Measurements from ENCODE around the gene BCAR1. TPM values are rescaled to one million over a fixed set of nuclear protein-coding genes. Genes with fewer than 3 reads are reported as not detected.
"Not testable (repeated sequence)": the region's sequence is repeated elsewhere in the genome, so short reads cannot be mapped to it uniquely, and the experiment has no call there.

Gene BCAR1
- total and polyA plus RNA-seq, 5 donors from 2014 or later: 0.27 to 0.44 (median 0.38) TPM; not detected in 2

- H3K4me1 Mint-ChIP-seq: no peaks in the 10 kb centered on the region
- DNase-seq (no peak), ATAC-seq (ENCODE audit: low read depth in 2 of 2) (no peak)
- H3K4me1 ChIP-seq (ENCODE audit: control insufficient read depth, insufficient read depth, low read length, poor library complexity, severe bottlenecking): no peaks in the 10 kb centered on the region
- H3K4me3 Mint-ChIP-seq: no peak overlapping the region
- H3K27ac Mint-ChIP-seq: no peak overlapping the region
- no peaks in the 10 kb centered on the region for H3K9me3 ChIP-seq (ENCODE audit: control insufficient read depth in 2 of 2, low read length in 2 of 2)
- H3K27me3 ChIP-seq (ENCODE audit: control insufficient read depth, insufficient read depth, low read length): no peaks in the 10 kb centered on the region
- H3K9me3 Mint-ChIP-seq: no peaks in the 10 kb centered on the region
- H3K27me3 Mint-ChIP-seq: no peaks in the 10 kb centered on the region
- H3K36me3 ChIP-seq (ENCODE audit: control insufficient read depth, insufficient read depth, low read length): no peaks in the 10 kb centered on the region
- H3K27ac ChIP-seq (ENCODE audit: insufficient read depth, low read length, poor library complexity, severe bottlenecking): no peak overlapping the region
- no peaks in the 10 kb centered on the region for H3K36me3 Mint-ChIP-seq
- H3K4me3 ChIP-seq (ENCODE audit: low read depth, low read length): no peak overlapping the region
These were observed 23.9 kb downstream of the BCAR1 start for GRCh38 chr16:75227361-75228142.

GRCh38 chr16:75226550-75227360 lies 24.7 kb downstream of the BCAR1 start:
- ATAC-seq (ENCODE audit: low read depth in 2 of 2): no peak
- no peak overlapping the region for H3K27ac Mint-ChIP-seq
- H3K4me3 Mint-ChIP-seq: no peak overlapping the region

GRCh38 chr16:75225678-75226515 lies 25.5 kb downstream of the BCAR1 start:
- no peak for DNase-seq
- no peak overlapping the region for H3K4me3 ChIP-seq (ENCODE audit: low read depth, low read length)
- H3K27ac ChIP-seq (ENCODE audit: insufficient read depth, low read length, poor library complexity, severe bottlenecking): no peak overlapping the region
- no peaks in the 10 kb centered on the region for H3K9me3 ChIP-seq (ENCODE audit: control insufficient read depth in 2 of 2, low read length in 2 of 2)
- H3K9me3 Mint-ChIP-seq: no peaks in the 10 kb centered on the region
- ATAC-seq (ENCODE audit: low read depth in 2 of 2): no peak
- no peaks in the 10 kb centered on the region for H3K36me3 Mint-ChIP-seq
- H3K27me3 Mint-ChIP-seq: no peaks in the 10 kb centered on the region
- peaks cover 0 to 4% (median 0%) of the 10 kb centered on the region in 4 donors for H3K4me1 Mint-ChIP-seq
- no peaks in the 10 kb centered on the region for H3K27me3 ChIP-seq (ENCODE audit: control insufficient read depth, insufficient read depth, low read length)
- H3K27ac Mint-ChIP-seq: peak overlapping the region in 1 of 3 donors; percentile 45
- no peaks in the 10 kb centered on the region for H3K4me1 ChIP-seq (ENCODE audit: control insufficient read depth, insufficient read depth, low read length, poor library complexity, severe bottlenecking)
- H3K36me3 ChIP-seq (ENCODE audit: control insufficient read depth, insufficient read depth, low read length): no peaks in the 10 kb centered on the region
- H3K4me3 Mint-ChIP-seq: no peak overlapping the region

More at GRCh38 chr16:75226550-75227360, 24.7 kb downstream of the BCAR1 start:
- Mint-ChIP-seq H3K9me3 (no peaks in the 10 kb centered on the region), H3K27me3 (no peaks in the 10 kb centered on the region), H3K36me3 (no peaks in the 10 kb centered on the region), H3K4me1 (peaks cover 0 to 4% (median 0%) of the 10 kb centered on the region in 4 donors)
- Histone ChIP-seq H3K27ac (ENCODE audit: insufficient read depth, low read length, poor library complexity, severe bottlenecking) (no peak overlapping the region), H3K36me3 (ENCODE audit: control insufficient read depth, insufficient read depth, low read length) (no peaks in the 10 kb centered on the region), H3K9me3 (ENCODE audit: control insufficient read depth in 2 of 2, low read length in 2 of 2) (no peaks in the 10 kb centered on the region), H3K4me3 (ENCODE audit: low read depth, low read length) (no peak overlapping the region), H3K27me3 (ENCODE audit: control insufficient read depth, insufficient read depth, low read length) (no peaks in the 10 kb centered on the region), H3K4me1 (ENCODE audit: control insufficient read depth, insufficient read depth, low read length, poor library complexity, severe bottlenecking) (no peaks in the 10 kb centered on the region)
- no peak for DNase-seq

DNA sequence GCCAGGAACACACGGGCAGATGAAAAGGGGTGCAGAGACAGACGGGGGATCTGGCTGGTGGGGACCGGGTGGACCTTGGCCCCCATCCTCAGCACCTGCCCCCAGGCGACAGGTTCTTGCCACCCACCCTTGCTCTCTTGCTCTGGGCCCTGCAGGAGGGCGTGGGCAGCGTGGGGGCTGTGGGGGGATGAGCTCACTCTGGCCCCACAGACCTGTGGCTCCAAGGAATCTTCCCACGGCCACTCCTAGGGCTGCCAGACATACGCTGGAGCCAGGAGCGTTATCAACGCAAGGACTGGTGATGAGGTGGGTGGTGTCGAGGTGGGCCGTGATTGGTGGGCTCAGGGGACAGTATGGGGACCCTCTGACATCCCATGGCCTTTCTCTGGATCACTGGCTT lies 26.3 kb downstream of the BCAR1 start:
- H3K27ac ChIP-seq (ENCODE audit: insufficient read depth, low read length, poor library complexity, severe bottlenecking): no peak overlapping the region
- Mint-ChIP-seq H3K9me3 (no peaks in the 10 kb centered on the region), H3K27ac (no peak overlapping the region), H3K4me3 (no peak overlapping the region), H3K27me3 (no peaks in the 10 kb centered on the region), H3K36me3 (no peaks in the 10 kb centered on the region), H3K4me1 (peaks cover 0 to 7% (median 1%) of the 10 kb centered on the region in 4 donors)
- H3K4me3 ChIP-seq (ENCODE audit: low read depth, low read length): no peak overlapping the region
- H3K27me3 ChIP-seq (ENCODE audit: control insufficient read depth, insufficient read depth, low read length): no peaks in the 10 kb centered on the region
- ATAC-seq (ENCODE audit: low read depth in 2 of 2) (no peak), DNase-seq (no peak)
- no peaks in the 10 kb centered on the region for H3K4me1 ChIP-seq (ENCODE audit: control insufficient read depth, insufficient read depth, low read length, poor library complexity, severe bottlenecking)
- H3K9me3 ChIP-seq (ENCODE audit: control insufficient read depth in 2 of 2, low read length in 2 of 2): no peaks in the 10 kb centered on the region
- no peaks in the 10 kb centered on the region for H3K36me3 ChIP-seq (ENCODE audit: control insufficient read depth, insufficient read depth, low read length)

- H3K4me3 ChIP-seq (ENCODE audit: low read depth, low read length): no peak overlapping the region
- Mint-ChIP-seq H3K27ac (no peak overlapping the region), H3K9me3 (no peaks in the 10 kb centered on the region), H3K4me3 (no peak overlapping the region), H3K36me3 (no peaks in the 10 kb centered on the region), H3K27me3 (no peaks in the 10 kb centered on the region), H3K4me1 (peaks cover 0 to 11% (median 4%) of the 10 kb centered on the region in 4 donors)
- H3K27me3 ChIP-seq (ENCODE audit: control insufficient read depth, insufficient read depth, low read length): no peaks in the 10 kb centered on the region
- DNase-seq (no peak), ATAC-seq (ENCODE audit: low read depth in 2 of 2) (no peak)
- H3K4me1 ChIP-seq (ENCODE audit: control insufficient read depth, insufficient read depth, low read length, poor library complexity, severe bottlenecking): no peaks in the 10 kb centered on the region
- H3K9me3 ChIP-seq (ENCODE audit: control insufficient read depth in 2 of 2, low read length in 2 of 2): no peaks in the 10 kb centered on the region
- no peaks in the 10 kb centered on the region for H3K36me3 ChIP-seq (ENCODE audit: control insufficient read depth, insufficient read depth, low read length)
- no peak overlapping the region for H3K27ac ChIP-seq (ENCODE audit: insufficient read depth, low read length, poor library complexity, severe bottlenecking)
These were observed 26.9 kb downstream of the BCAR1 start for GRCh38 chr16:75224306-75225082.

DNA sequence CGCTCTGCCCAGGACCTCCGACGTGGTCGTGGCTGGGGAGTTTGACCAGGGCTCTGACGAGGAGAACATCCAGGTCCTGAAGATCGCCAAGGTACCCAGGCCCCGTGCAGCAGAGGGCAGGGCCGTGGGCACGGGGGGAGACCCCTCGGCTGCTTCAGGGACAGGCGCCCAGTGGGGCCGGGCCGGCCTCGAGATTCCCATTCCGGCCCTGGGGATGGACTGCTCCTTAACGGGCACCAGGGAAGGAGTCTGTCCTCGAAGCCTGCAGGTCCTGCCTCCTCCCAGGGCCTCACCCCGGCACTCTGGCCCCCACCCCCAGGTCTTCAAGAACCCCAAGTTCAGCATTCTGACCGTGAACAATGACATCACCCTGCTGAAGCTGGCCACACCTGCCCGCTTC lies 28.3 kb downstream of the BCAR1 start:
- H3K27me3 Mint-ChIP-seq; H3K36me3 Mint-ChIP-seq; H3K4me3 ChIP-seq (ENCODE audit: low read depth, low read length); H3K27me3 ChIP-seq (ENCODE audit: control insufficient read depth, insufficient read depth, low read length); H3K27ac ChIP-seq (ENCODE audit: insufficient read depth, low read length, poor library complexity, severe bottlenecking); DNase-seq; H3K9me3 Mint-ChIP-seq; H3K36me3 ChIP-seq (ENCODE audit: control insufficient read depth, insufficient read depth, low read length); H3K27ac Mint-ChIP-seq; H3K9me3 ChIP-seq (ENCODE audit: control insufficient read depth in 2 of 2, low read length in 2 of 2); H3K4me1 ChIP-seq (ENCODE audit: control insufficient read depth, insufficient read depth, low read length, poor library complexity, severe bottlenecking); ATAC-seq (ENCODE audit: low read depth in 2 of 2); H3K4me3 Mint-ChIP-seq: not testable (repeated sequence)
- H3K4me1 Mint-ChIP-seq: peaks cover 0 to 19% (median 5%) of the 10 kb centered on the region in 4 donors

GRCh38 chr16:75222271-75222783 lies 29.1 kb downstream of the BCAR1 start:
- Histone ChIP-seq H3K4me3 (ENCODE audit: low read depth, low read length) (no peak overlapping the region), H3K27me3 (ENCODE audit: control insufficient read depth, insufficient read depth, low read length) (no peaks in the 10 kb centered on the region), H3K36me3 (ENCODE audit: control insufficient read depth, insufficient read depth, low read length) (no peaks in the 10 kb centered on the region), H3K9me3 (ENCODE audit: control insufficient read depth in 2 of 2, low read length in 2 of 2) (no peaks in the 10 kb centered on the region), H3K27ac (ENCODE audit: insufficient read depth, low read length, poor library complexity, severe bottlenecking) (no peak overlapping the region), H3K4me1 (ENCODE audit: control insufficient read depth, insufficient read depth, low read length, poor library complexity, severe bottlenecking) (no peaks in the 10 kb centered on the region)
- Mint-ChIP-seq H3K9me3 (no peaks in the 10 kb centered on the region), H3K4me1 (peaks cover 0 to 19% (median 5%) of the 10 kb centered on the region in 4 donors), H3K27ac (peak overlapping the region in 2 of 3 donors; percentile 67), H3K4me3 (no peak overlapping the region), H3K36me3 (no peaks in the 10 kb centered on the region), H3K27me3 (no peaks in the 10 kb centered on the region)
- ATAC-seq (ENCODE audit: low read depth in 2 of 2) (no peak), DNase-seq (no peak)
